Measurements from ENCODE around the gene CSK.

CSK gene

DNA sequence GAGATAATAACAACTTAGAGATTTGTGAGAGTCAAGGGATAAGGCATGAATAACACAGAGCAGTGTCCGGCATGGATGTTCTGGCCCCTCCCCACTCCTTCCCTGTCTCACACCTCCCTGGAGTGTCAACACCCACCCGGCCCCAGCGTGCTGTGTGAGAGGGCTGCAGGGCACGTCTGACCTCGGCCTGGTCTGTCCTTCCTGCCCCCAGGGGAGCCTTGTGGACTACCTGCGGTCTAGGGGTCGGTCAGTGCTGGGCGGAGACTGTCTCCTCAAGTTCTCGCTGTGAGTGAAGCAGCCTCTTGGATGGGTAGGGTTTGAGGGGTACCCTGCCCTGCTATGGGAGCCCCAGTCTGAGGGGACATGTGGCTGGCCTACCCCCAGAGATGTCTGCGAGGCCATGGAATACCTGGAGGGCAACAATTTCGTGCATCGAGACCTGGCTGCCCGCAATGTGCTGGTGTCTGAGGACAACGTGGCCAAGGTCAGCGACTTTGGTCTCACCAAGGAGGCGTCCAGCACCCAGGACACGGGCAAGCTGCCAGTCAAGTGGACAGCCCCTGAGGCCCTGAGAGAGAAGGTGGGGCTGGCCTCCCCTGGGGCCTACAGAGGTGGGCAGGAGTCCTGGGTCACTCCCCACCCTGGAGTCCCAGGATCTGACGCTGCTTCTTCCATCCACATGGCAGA, 19.6 kb downstream of the CSK start:
- TF ChIP-seq EZH2 (optimal IDR thresholded peaks at IDR 0.05; ENCODE audit: low read depth, low read length) (no peak), EZH2phosphoT487 (IDR thresholded peaks at IDR 0.05; ENCODE audit: low read length) (no peak)
- TF ChIP-seq, protein P1, sequence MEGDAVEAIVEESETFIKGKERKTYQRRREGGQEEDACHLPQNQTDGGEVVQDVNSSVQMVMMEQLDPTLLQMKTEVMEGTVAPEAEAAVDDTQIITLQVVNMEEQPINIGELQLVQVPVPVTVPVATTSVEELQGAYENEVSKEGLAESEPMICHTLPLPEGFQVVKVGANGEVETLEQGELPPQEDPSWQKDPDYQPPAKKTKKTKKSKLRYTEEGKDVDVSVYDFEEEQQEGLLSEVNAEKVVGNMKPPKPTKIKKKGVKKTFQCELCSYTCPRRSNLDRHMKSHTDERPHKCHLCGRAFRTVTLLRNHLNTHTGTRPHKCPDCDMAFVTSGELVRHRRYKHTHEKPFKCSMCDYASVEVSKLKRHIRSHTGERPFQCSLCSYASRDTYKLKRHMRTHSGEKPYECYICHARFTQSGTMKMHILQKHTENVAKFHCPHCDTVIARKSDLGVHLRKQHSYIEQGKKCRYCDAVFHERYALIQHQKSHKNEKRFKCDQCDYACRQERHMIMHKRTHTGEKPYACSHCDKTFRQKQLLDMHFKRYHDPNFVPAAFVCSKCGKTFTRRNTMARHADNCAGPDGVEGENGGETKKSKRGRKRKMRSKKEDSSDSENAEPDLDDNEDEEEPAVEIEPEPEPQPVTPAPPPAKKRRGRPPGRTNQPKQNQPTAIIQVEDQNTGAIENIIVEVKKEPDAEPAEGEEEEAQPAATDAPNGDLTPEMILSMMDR (IDR thresholded peaks at IDR 0.05; ENCODE audit: low read length), result no peak
- DNase-seq, result no peak
- Histone ChIP-seq H4K20me1 (ENCODE audit: insufficient read depth, low read length) (peaks cover 21% of the 10 kb centered on the region; the same call in 1 of the 2 replicates), H2AFZ (ENCODE audit: low read length) (no peak overlapping the region), H3K9me3 (replicated peaks; ENCODE audit: insufficient read depth, low read length) (no peaks in the 10 kb centered on the region), H3K27me3 (replicated peaks; ENCODE audit: insufficient read depth, low read length) (no peaks in the 10 kb centered on the region), H3K27ac (ENCODE audit: low read length) (no peak overlapping the region), H3K9me2 (replicated peaks; ENCODE audit: insufficient read depth, low read length) (no peaks in the 10 kb centered on the region), H3K79me2 (ENCODE audit: low read length) (peaks cover 51% of the 10 kb centered on the region), H3K9ac (ENCODE audit: low read length) (no peak overlapping the region), H3K4me2 (ENCODE audit: low read depth, low read length) (no peak overlapping the region), H3K36me3 (replicated peaks; ENCODE audit: insufficient read depth, low read length) (peaks cover 21% of the 10 kb centered on the region), H3K4me1 (ENCODE audit: low read length) (peaks cover 30% of the 10 kb centered on the region), H3F3A (ENCODE audit: insufficient read depth, low read length) (peaks cover 36% of the 10 kb centered on the region), H3K4me3 (ENCODE audit: low read length) (no peak overlapping the region)

DNA sequence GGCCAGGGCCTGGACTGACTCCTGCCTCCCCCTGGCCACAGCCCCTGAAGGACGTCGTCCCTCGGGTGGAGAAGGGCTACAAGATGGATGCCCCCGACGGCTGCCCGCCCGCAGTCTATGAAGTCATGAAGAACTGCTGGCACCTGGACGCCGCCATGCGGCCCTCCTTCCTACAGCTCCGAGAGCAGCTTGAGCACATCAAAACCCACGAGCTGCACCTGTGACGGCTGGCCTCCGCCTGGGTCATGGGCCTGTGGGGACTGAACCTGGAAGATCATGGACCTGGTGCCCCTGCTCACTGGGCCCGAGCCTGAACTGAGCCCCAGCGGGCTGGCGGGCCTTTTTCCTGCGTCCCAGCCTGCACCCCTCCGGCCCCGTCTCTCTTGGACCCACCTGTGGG, 20.4 kb downstream of the CSK start:
- Histone ChIP-seq H3K9me3 (replicated peaks; ENCODE audit: insufficient read depth, low read length) (no peaks in the 10 kb centered on the region), H3K36me3 (replicated peaks; ENCODE audit: insufficient read depth, low read length) (peaks cover 21% of the 10 kb centered on the region), H3K9me2 (replicated peaks; ENCODE audit: insufficient read depth, low read length) (no peaks in the 10 kb centered on the region), H3K4me3 (ENCODE audit: low read length) (no peak overlapping the region), H2AFZ (ENCODE audit: low read length) (no peak overlapping the region), H3K9ac (ENCODE audit: low read length) (no peak overlapping the region), H3K4me1 (ENCODE audit: low read length) (peaks cover 28% of the 10 kb centered on the region), H4K20me1 (ENCODE audit: insufficient read depth, low read length) (peaks cover 21% of the 10 kb centered on the region; the same call in 1 of the 2 replicates), H3K27me3 (replicated peaks; ENCODE audit: insufficient read depth, low read length) (no peaks in the 10 kb centered on the region), H3F3A (ENCODE audit: insufficient read depth, low read length) (peaks cover 33% of the 10 kb centered on the region), H3K27ac (ENCODE audit: low read length) (no peak overlapping the region), H3K79me2 (ENCODE audit: low read length) (peaks cover 42% of the 10 kb centered on the region), H3K4me2 (ENCODE audit: low read depth, low read length) (no peak overlapping the region)
- no peak for DNase-seq
- TF ChIP-seq EZH2 (optimal IDR thresholded peaks at IDR 0.05; ENCODE audit: low read depth, low read length) (no peak), EZH2phosphoT487 (IDR thresholded peaks at IDR 0.05; ENCODE audit: low read length) (no peak)
- TF ChIP-seq, protein P1 (IDR thresholded peaks at IDR 0.05; ENCODE audit: low read length), result no peak

DNA sequence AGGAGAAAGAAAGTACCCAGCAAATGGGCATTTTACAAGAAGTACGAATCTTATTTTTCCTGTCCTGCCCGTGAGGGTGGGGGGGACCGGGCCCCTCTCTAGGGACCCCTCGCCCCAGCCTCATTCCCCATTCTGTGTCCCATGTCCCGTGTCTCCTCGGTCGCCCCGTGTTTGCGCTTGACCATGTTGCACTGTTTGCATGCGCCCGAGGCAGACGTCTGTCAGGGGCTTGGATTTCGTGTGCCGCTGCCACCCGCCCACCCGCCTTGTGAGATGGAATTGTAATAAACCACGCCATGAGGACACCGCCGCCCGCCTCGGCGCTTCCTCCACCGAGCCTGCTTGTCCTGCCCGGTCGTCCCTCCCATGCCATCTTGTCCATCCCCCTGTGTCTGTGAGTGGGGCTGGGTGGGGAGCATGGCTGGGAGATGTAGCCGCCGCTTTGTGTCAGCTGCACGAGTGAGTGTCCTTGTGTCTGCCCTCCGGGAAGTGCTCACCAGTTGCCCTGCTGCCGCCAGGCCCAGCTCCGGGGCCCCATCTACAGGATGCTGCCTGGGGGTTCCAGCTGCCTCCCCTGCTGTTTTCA, 21.1 kb downstream of the CSK start:
- Histone ChIP-seq H3K4me1 (ENCODE audit: low read length) (peaks cover 21% of the 10 kb centered on the region), H3K9ac (ENCODE audit: low read length) (no peak overlapping the region), H3K27me3 (replicated peaks; ENCODE audit: insufficient read depth, low read length) (no peaks in the 10 kb centered on the region), H2AFZ (ENCODE audit: low read length) (no peak overlapping the region), H3F3A (ENCODE audit: insufficient read depth, low read length) (peaks cover 31% of the 10 kb centered on the region), H3K36me3 (replicated peaks; ENCODE audit: insufficient read depth, low read length) (peaks cover 21% of the 10 kb centered on the region), H3K9me3 (replicated peaks; ENCODE audit: insufficient read depth, low read length) (no peaks in the 10 kb centered on the region), H3K9me2 (replicated peaks; ENCODE audit: insufficient read depth, low read length) (no peaks in the 10 kb centered on the region), H3K27ac (ENCODE audit: low read length) (no peak overlapping the region), H3K4me2 (ENCODE audit: low read depth, low read length) (no peak overlapping the region), H3K79me2 (ENCODE audit: low read length) (peaks cover 36% of the 10 kb centered on the region), H3K4me3 (ENCODE audit: low read length) (no peak overlapping the region), H4K20me1 (ENCODE audit: insufficient read depth, low read length) (peaks cover 15% of the 10 kb centered on the region; the same call in 1 of the 2 replicates)
- no peak for DNase-seq
- TF ChIP-seq EZH2 (optimal IDR thresholded peaks at IDR 0.05; ENCODE audit: low read depth, low read length), result no peak
- TF ChIP-seq, protein P1 (IDR thresholded peaks at IDR 0.05; ENCODE audit: low read length), result no peak
- no peak for TF ChIP-seq EZH2phosphoT487 (IDR thresholded peaks at IDR 0.05; ENCODE audit: low read length)
